Transverse colon (tissue), 4 donors: ENCODE data around the gene AMACR. TPM values are rescaled to one million over a fixed set of nuclear protein-coding genes. Genes with fewer than 3 reads are reported as not detected.

Experiments
- DNase-seq: peaks from one replicate; pipeline ENCODE4 v3.0.0-alpha.2; 2019
- H3K27ac ChIP-seq, 4 donors: fragments of 200-600 bp; sonication (generic); 2 replicates each; pipeline ENCODE4 v1.5.1; 2016 to 2018; ENCODE audit warnings: inconsistent platforms in 4 of 4
- H3K27me3 ChIP-seq: fragments of 200-600 bp; sonication (generic); 2 replicates; pipeline ENCODE4 v1.5.1; 2017; ENCODE audit warnings: inconsistent platforms
- H3K36me3 ChIP-seq, 4 donors: fragments of 200-600 bp; sonication (generic); 2 replicates each; pipeline ENCODE4 v1.5.1; 2017 to 2019; ENCODE audit warnings: inconsistent platforms in 4 of 4
- H3K4me1 ChIP-seq, 4 donors: fragments of 200-600 bp; sonication (generic); 2 replicates each; pipeline ENCODE4 v1.5.1; 2017 to 2020; ENCODE audit warnings: inconsistent platforms in 4 of 4
- H3K4me3 ChIP-seq, 4 donors: fragments of 200-600 bp; sonication (generic); 1 replicate in 1 of 4; 2 replicates in 3 of 4; pipeline versions ENCODE4 v1.5.1 to v1.6.1; 2017 to 2019; ENCODE audit warnings: inconsistent platforms in 4 of 4
- H3K9me3 ChIP-seq, 2 donors: fragments of 200-600 bp; sonication (generic); 2 replicates each; pipeline ENCODE4 v1.5.1; 2017 to 2019; ENCODE audit warnings: inconsistent platforms in 2 of 2
- CTCF ChIP-seq, 5 experiments: fragments of 200-600 bp in 3 of 5; fragments of 450-650 bp in 2 of 5; sonication (generic) in 3 of 5; IDR thresholded peaks; 1 replicate in 2 of 5; 2 replicates in 3 of 5; pipeline ENCODE4 v1.5.1; 2016 to 2017; ENCODE audit warnings: antibody characterized with exemption in 5 of 5, inconsistent platforms in 3 of 5, mild to moderate bottlenecking in 2 of 5, moderate library complexity in 1 of 5
- EP300 ChIP-seq: sonication (generic); formaldehyde crosslinking; IDR thresholded peaks from one replicate; pipeline ENCODE4 v1.6.1; 2017; ENCODE audit warnings: antibody characterized with exemption, low read depth
- POLR2A ChIP-seq: fragments of 450-650 bp; IDR thresholded peaks from one replicate; pipeline ENCODE4 v1.6.1; 2016; ENCODE audit warnings: antibody characterized with exemption, mild to moderate bottlenecking, moderate library complexity
- POLR2AphosphoS5 ChIP-seq, 3 donors: sonication (generic); formaldehyde crosslinking; IDR thresholded peaks; one replicate each; pipeline ENCODE4 v1.6.1; 2016; ENCODE audit warnings: antibody characterized with exemption in 3 of 3
- WGBS, 2 donors: methylation state at CpG; one replicate each; pipeline ENCODE4 v1.1.5; 2018; ENCODE audit warnings: low coverage in 1 of 2; 5-methylcytosine and 5-hydroxymethylcytosine counted together
- in situ Hi-C, 4 donors: fragments of 200-750 bp; cut with MboI; loops; one replicate each; pipeline versions ENCODE4 v1.15.0 to v1.15.1; 2017; ENCODE audit warnings: low sequenced_read_pairs in 3 of 4, low pct_ligation_motif_present in 1 of 4, low pct_unique_long_range_greater_than_20kb in 1 of 4
- intact Hi-C: fragments of 100-400 bp; cut with DNase I; formaldehyde crosslinking; loops from one replicate; pipeline ENCODE4 v1.15.1; 2023; ENCODE audit warnings: low total_unique reads
- total RNA-seq, 4 donors: library from RNA; depleted of rRNA; stranded (reverse); fragments of >200 nt; gene quantifications; one replicate each; pipeline ENCODE4 v1.1.0, GENCODE V29; 2016

The AMACR gene
- total RNA-seq, 4 donors from 2014 or later = 39.1 to 88.1 (median 70.6) TPM

- no peak for DNase-seq
- Histone ChIP-seq H3K4me1 (peaks cover 0 to 47% (median 14%) of the 10 kb centered on the region in 4 donors), H3K36me3 (no peaks in the 10 kb centered on the region), H3K27me3 (no peaks in the 10 kb centered on the region), H3K4me3 (no peak overlapping the region), H3K9me3 (no peaks in the 10 kb centered on the region), H3K27ac (peak overlapping the region in 2 of 4 donors; percentile 6 to 24)
- intact Hi-C loops = no loop called here
- no peak for TF ChIP-seq POLR2A
- in situ Hi-C loops = loop anchor here in 3 of 4 donors (25.0 kb wide), 2 partner anchors 446 to 896 kb away; partner anchors contain the start of genes BRIX1 (in 2 of the 3) and RAD1 (in 2 of the 3)
- WGBS, 2 donors = 50 to 76% methylated on average over 5 of the region's 5 CpGs
These were observed 8.4 kb upstream of the AMACR start for GRCh38 chr5:34016222-34016621.

GRCh38 chr5:34015120-34015822 lies 7.4 kb upstream of the AMACR start:
- in situ Hi-C loops (loop anchor here in 3 of 4 donors (25.0 kb wide), 2 partner anchors 447 to 897 kb away; partner anchors contain the start of genes BRIX1 (in 2 of the 3) and RAD1 (in 2 of the 3)), intact Hi-C loops (no loop called here)
- WGBS, 2 donors = 20 to 52% methylated on average over 1 to 4 of the region's 4 CpGs
- DNase-seq = peak; percentile 36
- peaks cover 0 to 52% (median 12%) of the 10 kb centered on the region in 4 donors for H3K4me1 ChIP-seq
- no peaks in the 10 kb centered on the region for H3K36me3 ChIP-seq
- no peak overlapping the region for H3K4me3 ChIP-seq
- H3K27ac ChIP-seq = peak overlapping the region in 3 of 4 donors; percentile 11 to 45 (median 24)
- TF ChIP-seq EP300 (no peak), POLR2AphosphoS5 (IDR thresholded peaks at IDR 0.05) (no peak), CTCF (IDR thresholded peaks at IDR 0.05) (no peak), POLR2A (no peak)
- H3K9me3 ChIP-seq = no peaks in the 10 kb centered on the region
- no peaks in the 10 kb centered on the region for H3K27me3 ChIP-seq

GRCh38 chr5:34014626-34015025 lies 6.8 kb upstream of the AMACR start:
- no peak for TF ChIP-seq EP300
- TF ChIP-seq CTCF (IDR thresholded peaks at IDR 0.05) = no peak
- no peak for TF ChIP-seq POLR2A
- no peak for TF ChIP-seq POLR2AphosphoS5 (IDR thresholded peaks at IDR 0.05)

GRCh38 chr5:34013547-34013946 lies 5.7 kb upstream of the AMACR start:
- Histone ChIP-seq H3K4me1 (peaks cover 0 to 69% (median 26%) of the 10 kb centered on the region in 4 donors), H3K36me3 (no peaks in the 10 kb centered on the region), H3K9me3 (no peaks in the 10 kb centered on the region), H3K27ac (no peak overlapping the region), H3K27me3 (no peaks in the 10 kb centered on the region), H3K4me3 (no peak overlapping the region)
- DNase-seq = no peak
- intact Hi-C loops (no loop called here), in situ Hi-C loops (loop anchor here in 3 of 4 donors (25.0 kb wide), 2 partner anchors 449 to 899 kb away; partner anchors contain the start of genes BRIX1 (in 2 of the 3) and RAD1 (in 2 of the 3))
- WGBS, 2 donors = 91% methylated on average over 3 of the region's 3 CpGs; no CpG with 5 or more reads in 1 of the 2 donors
- no peak for TF ChIP-seq EP300
- TF ChIP-seq CTCF (IDR thresholded peaks at IDR 0.05) = no peak
- TF ChIP-seq POLR2AphosphoS5 (IDR thresholded peaks at IDR 0.05) = no peak
- TF ChIP-seq POLR2A = no peak

More at GRCh38 chr5:34014626-34015025, 6.8 kb upstream of the AMACR start:
- in situ Hi-C loops (loop anchor here in 3 of 4 donors (25.0 kb wide), 2 partner anchors 448 to 898 kb away; partner anchors contain the start of genes BRIX1 (in 2 of the 3) and RAD1 (in 2 of the 3)), intact Hi-C loops (no loop called here)
- Histone ChIP-seq H3K36me3 (no peaks in the 10 kb centered on the region), H3K9me3 (no peaks in the 10 kb centered on the region), H3K4me1 (peaks cover 0 to 58% (median 15%) of the 10 kb centered on the region in 4 donors), H3K27ac (peak overlapping the region in 3 of 4 donors; percentile 11 to 45 (median 24)), H3K4me3 (no peak overlapping the region), H3K27me3 (no peaks in the 10 kb centered on the region)
- DNase-seq = peak; percentile 35
- 50 to 61% methylated on average over 2 of the region's 2 CpGs for WGBS, 2 donors
